ENCODE data around the gene DUOX1.

DNA sequence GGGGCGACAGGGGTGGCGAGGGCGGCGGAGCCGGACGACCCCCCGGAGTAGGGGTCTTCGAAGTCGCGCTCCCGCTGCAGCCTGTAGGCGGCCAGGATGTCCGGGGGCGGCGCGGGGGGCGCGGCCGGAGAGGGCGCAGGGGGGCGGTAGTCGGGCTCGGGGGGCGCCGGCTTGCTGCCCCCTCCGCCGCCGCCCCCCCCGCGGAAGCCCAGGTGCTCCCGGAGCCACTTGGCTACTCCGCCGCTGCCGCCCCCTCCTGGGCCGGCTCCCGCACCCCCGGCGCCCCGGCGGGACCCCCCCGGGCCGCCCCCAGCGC lies 57.7 kb downstream of the DUOX1 start:
- TF ChIP-seq CTCF (IDR thresholded peaks at IDR 0.05) (peak; percentile 8), EZH2 (IDR thresholded peaks at IDR 0.05; ENCODE audit: borderline replicate concordance, insufficient read depth, low read depth, low read length, poor library complexity, severe bottlenecking) (no peak)
